HL-60 (cell line): ENCODE data around the gene GPATCH1.
A peak's percentile ranks its signal among the peaks of the same experiment; 100 is the strongest.
"Not testable (repeated sequence)": the region's sequence is repeated elsewhere in the genome, so short reads cannot be mapped to it uniquely, and the experiment has no call there.

ENCODE experiments used
- DNase-seq, 2 experiments: peaks; one replicate each; pipeline ENCODE4 v3.0.0-alpha.2; 2010 to 2020; ENCODE audit warnings: low read depth in 1 of 2, low spot score in 1 of 2
- H3K27ac ChIP-seq: fragments of 250-450 bp; sonication (Bioruptor Pico); replicated peaks from 2 replicates; pipeline ENCODE4 v1.5.1; 2020; ENCODE audit warnings: mild to moderate bottlenecking, moderate library complexity
- H3K27me3 ChIP-seq: fragments of 250-450 bp; sonication (Bioruptor Pico); 2 replicates; pipeline ENCODE4 v1.5.1; 2021; ENCODE audit warnings: mild to moderate bottlenecking, moderate library complexity; ENCODE audit not compliant: insufficient read depth, poor library complexity, severe bottlenecking
- H3K4me3 ChIP-seq: replicated peaks from 2 replicates; pipeline ENCODE4 v1.5.1; 2011; ENCODE audit warnings: mild to moderate bottlenecking, control low read depth, low read length; ENCODE audit not compliant: insufficient read depth
- CTCF ChIP-seq: IDR thresholded peaks from one replicate; pipeline ENCODE4 v1.5.1; 2011; ENCODE audit warnings: low read length, control low read depth, inconsistent platforms; ENCODE audit not compliant: insufficient read depth
- GABPA ChIP-seq: IDR thresholded peaks from 2 replicates; pipeline ENCODE4 v1.6.1; 2012; ENCODE audit warnings: low read depth
- POLR2AphosphoS5 ChIP-seq: IDR thresholded peaks from 2 replicates; pipeline ENCODE4 v1.6.1; 2012; ENCODE audit warnings: low read depth
- REST ChIP-seq: IDR thresholded peaks from 2 replicates; pipeline ENCODE4 v1.6.1; 2012; ENCODE audit warnings: low read depth; ENCODE audit not compliant: insufficient replicate concordance
- SPI1 ChIP-seq: IDR thresholded peaks from 2 replicates; pipeline ENCODE4 v1.6.1; 2012; ENCODE audit warnings: low read depth, mild to moderate bottlenecking, borderline replicate concordance

The GPATCH1 gene

GRCh38 chr19:33152176-33152575 lies 71.2 kb downstream of the GPATCH1 start:
- peak; percentile 54 to 60 for DNase-seq
- no peak overlapping the region for H3K4me3 ChIP-seq
- no peaks in the 10 kb centered on the region for H3K27me3 ChIP-seq
- peak overlapping the region; percentile 60 for H3K27ac ChIP-seq
- TF ChIP-seq SPI1 (no peak), POLR2AphosphoS5 (no peak), REST (no peak), CTCF (no peak), GABPA (no peak)

- not testable (repeated sequence) for H3K27me3 ChIP-seq, H3K4me3 ChIP-seq, DNase-seq
- H3K27ac ChIP-seq = peak overlapping the region; percentile 60
Measured at GRCh38 chr19:33152625-33153024, 71.6 kb downstream of the GPATCH1 start.

GRCh38 chr19:33154313-33154712 lies 73.3 kb downstream of the GPATCH1 start:
- not testable (repeated sequence) for DNase-seq, H3K27ac ChIP-seq, H3K4me3 ChIP-seq, H3K27me3 ChIP-seq

GRCh38 chr19:33156334-33156733 lies 75.4 kb downstream of the GPATCH1 start:
- Histone ChIP-seq H3K4me3 (no peak overlapping the region), H3K27me3 (no peaks in the 10 kb centered on the region), H3K27ac (no peak overlapping the region)
- DNase-seq = peak; percentile 33 to 51
- TF ChIP-seq CTCF = no peak
- TF ChIP-seq REST = no peak
- TF ChIP-seq GABPA = no peak
- no peak for TF ChIP-seq POLR2AphosphoS5
- TF ChIP-seq SPI1 = no peak

- peak in 1 of 2 experiments; percentile 53 for DNase-seq
- H3K27me3 ChIP-seq = no peaks in the 10 kb centered on the region
- no peak for TF ChIP-seq POLR2AphosphoS5
- TF ChIP-seq GABPA = no peak
- peak; percentile 78; the same call in 1 of the 2 replicates for TF ChIP-seq SPI1
- TF ChIP-seq REST = no peak
- no peak for TF ChIP-seq CTCF
- peak overlapping the region; percentile 61 for H3K27ac ChIP-seq
- H3K4me3 ChIP-seq = no peak overlapping the region
Measured at GRCh38 chr19:33157906-33158305, 76.9 kb downstream of the GPATCH1 start.
